H9 (cell line): ENCODE data around the gene INTS3. TPM values are rescaled to one million over a fixed set of nuclear protein-coding genes. Genes with fewer than 3 reads are reported as not detected.
A peak's percentile ranks its signal among the peaks of the same experiment; 100 is the strongest.

Source experiments
- DNase-seq: peaks from one replicate; pipeline ENCODE4 v3.0.0-alpha.2; 2017
- H2AFZ ChIP-seq: one replicate; pipeline ENCODE4 v1.6.1; 2013; ENCODE audit warnings: mild to moderate bottlenecking, low read length, control low read depth, moderate library complexity
- H2AK5ac ChIP-seq: 2 replicates; pipeline ENCODE4 v1.6.1; 2013; ENCODE audit warnings: low read length, control low read depth, mixed read lengths; ENCODE audit not compliant: insufficient read length
- H2BK120ac ChIP-seq: one replicate; pipeline ENCODE4 v1.6.1; 2013; ENCODE audit warnings: low read depth, mild to moderate bottlenecking, low read length, control low read depth, inconsistent platforms; ENCODE audit not compliant: poor library complexity, severe bottlenecking
- H2BK12ac ChIP-seq: 2 replicates; pipeline ENCODE4 v1.6.1; 2013; ENCODE audit warnings: low read length, control low read depth, mixed read lengths, low read depth; ENCODE audit not compliant: insufficient read length
- H2BK15ac ChIP-seq: 2 replicates; pipeline ENCODE4 v1.6.1; 2013; ENCODE audit warnings: low read depth, low read length, control low read depth
- H2BK20ac ChIP-seq: one replicate; pipeline ENCODE4 v1.6.1; 2013; ENCODE audit warnings: low read depth, mild to moderate bottlenecking, low read length, control low read depth, inconsistent platforms; ENCODE audit not compliant: poor library complexity, severe bottlenecking
- H2BK5ac ChIP-seq: 2 replicates; pipeline ENCODE4 v1.6.1; 2013; ENCODE audit warnings: low read length, control low read depth, mixed read lengths; ENCODE audit not compliant: insufficient read length
- H3K14ac ChIP-seq: 2 replicates; pipeline ENCODE4 v1.6.1; 2013; ENCODE audit warnings: low read length, control low read depth; ENCODE audit not compliant: insufficient read depth
- H3K18ac ChIP-seq: 2 replicates; pipeline ENCODE4 v1.6.1; 2013; ENCODE audit warnings: low read depth, mild to moderate bottlenecking, mixed read lengths, low read length, control low read depth; ENCODE audit not compliant: insufficient read length
- H3K23ac ChIP-seq: 2 replicates; pipeline ENCODE4 v1.6.1; 2013; ENCODE audit warnings: low read length, control low read depth, mixed read lengths, low read depth; ENCODE audit not compliant: insufficient read length
- H3K23me2 ChIP-seq: 2 replicates; pipeline ENCODE4 v1.6.1; 2013; ENCODE audit warnings: low read depth, mild to moderate bottlenecking, mixed read lengths, low read length, control low read depth; ENCODE audit not compliant: insufficient read length, poor library complexity, severe bottlenecking
- H3K27ac ChIP-seq: 2 replicates; pipeline ENCODE4 v1.5.1; 2013; ENCODE audit warnings: low read length, control low read depth, mixed read lengths, low read depth; ENCODE audit not compliant: insufficient read length
- H3K27me3 ChIP-seq: 2 replicates; pipeline ENCODE4 v1.6.1; 2013; ENCODE audit warnings: low read length, control low read depth, inconsistent platforms; ENCODE audit not compliant: insufficient read depth
- H3K4ac ChIP-seq: 2 replicates; pipeline ENCODE4 v1.6.1; 2013; ENCODE audit warnings: low read depth, mild to moderate bottlenecking, control low read depth, inconsistent platforms, low read length, moderate library complexity
- H3K4me1 ChIP-seq: 2 replicates; pipeline ENCODE4 v1.6.1; 2013; ENCODE audit warnings: low read length, control low read depth, inconsistent platforms; ENCODE audit not compliant: insufficient read depth
- H3K4me2 ChIP-seq: 2 replicates; pipeline ENCODE4 v1.6.1; 2013; ENCODE audit warnings: low read length, control low read depth, mixed read lengths; ENCODE audit not compliant: insufficient read length, insufficient read depth
- H3K56ac ChIP-seq: 2 replicates; pipeline ENCODE4 v1.6.1; 2013; ENCODE audit warnings: low read depth, mild to moderate bottlenecking, mixed read lengths, low read length, control low read depth; ENCODE audit not compliant: insufficient read length
- H3K79me1 ChIP-seq: 2 replicates; pipeline ENCODE4 v1.6.1; 2013; ENCODE audit warnings: low read depth, mild to moderate bottlenecking, moderate library complexity, low read length, control low read depth, inconsistent platforms; ENCODE audit not compliant: insufficient read depth, poor library complexity, severe bottlenecking
- H3K79me2 ChIP-seq: 2 replicates; pipeline ENCODE4 v1.6.1; 2013; ENCODE audit warnings: low read length, control low read depth, inconsistent platforms; ENCODE audit not compliant: insufficient read depth
- H3K9ac ChIP-seq: 2 replicates; pipeline ENCODE4 v1.6.1; 2013; ENCODE audit warnings: low read length, control low read depth, mixed read lengths; ENCODE audit not compliant: insufficient read length; ENCODE audit errors: extremely low read depth
- H3K9me3 ChIP-seq: one replicate; pipeline ENCODE4 v1.6.1; 2013; ENCODE audit warnings: low read depth, low read length, inconsistent platforms; ENCODE audit not compliant: control insufficient read depth
- H3T11ph ChIP-seq: one replicate; pipeline ENCODE4 v1.6.1; 2013; ENCODE audit warnings: mild to moderate bottlenecking, low read length, control low read depth, inconsistent platforms
- H4K20me1 ChIP-seq: one replicate; pipeline ENCODE4 v1.6.1; 2013; ENCODE audit not compliant: control insufficient read depth, insufficient read length, insufficient read depth
- H4K5ac ChIP-seq: 2 replicates; pipeline ENCODE4 v1.6.1; 2013; ENCODE audit warnings: low read depth, mild to moderate bottlenecking, mixed read lengths, low read length, control low read depth; ENCODE audit not compliant: insufficient read length
- H4K8ac ChIP-seq: replicated peaks from 2 replicates; pipeline ENCODE4 v1.6.1; 2013; ENCODE audit warnings: low read length, control low read depth, mixed read lengths, low read depth; ENCODE audit not compliant: insufficient read length
- H4K91ac ChIP-seq: 2 replicates; pipeline ENCODE4 v1.6.1; 2013; ENCODE audit warnings: low read depth, mild to moderate bottlenecking, moderate library complexity, mixed read lengths, low read length, control low read depth; ENCODE audit not compliant: insufficient read length
- H3K27ac Mint-ChIP-seq, 3 experiments: 2 replicates in 2 of 3; 3 replicates in 1 of 3; pipeline ENCODE4 v1.8.0; 2020 to 2021; ENCODE audit warnings: mixed read lengths in 3 of 3, mild to moderate bottlenecking in 1 of 3, moderate library complexity in 1 of 3
- H3K27me3 Mint-ChIP-seq: 2 replicates; pipeline ENCODE4 v1.8.0; 2021; ENCODE audit warnings: low read depth, mild to moderate bottlenecking, moderate library complexity, mixed read lengths
- H3K36me3 Mint-ChIP-seq, 3 experiments: 2 replicates in 2 of 3; 3 replicates in 1 of 3; pipeline ENCODE4 v1.8.0; 2020 to 2021; ENCODE audit warnings: low read depth in 3 of 3, mixed read lengths in 3 of 3; ENCODE audit not compliant: insufficient read depth in 1 of 3
- H3K4me1 Mint-ChIP-seq, 2 experiments: 2 replicates each; pipeline ENCODE4 v1.8.0; 2020; ENCODE audit warnings: mixed read lengths in 2 of 2
- H3K4me3 Mint-ChIP-seq, 2 experiments: 2 replicates in 1 of 2; 3 replicates in 1 of 2; pipeline ENCODE4 v1.8.0; 2020 to 2021; ENCODE audit warnings: mild to moderate bottlenecking in 2 of 2, mixed read lengths in 2 of 2, moderate library complexity in 1 of 2
- H3K9me3 Mint-ChIP-seq, 2 experiments: 2 replicates in 1 of 2; 3 replicates in 1 of 2; pipeline ENCODE4 v1.8.0; 2020; ENCODE audit warnings: mild to moderate bottlenecking in 2 of 2, mixed read lengths in 2 of 2, moderate library complexity in 1 of 2
- WGBS: extraction: QIAGEN DNeasy Blood & Tissue Kit; methylation state at CpG from one replicate; pipeline ENCODE4 v1.1.7; 2013; ENCODE audit warnings: missing lambda C conversion rate, low lambda C conversion rate, mixed read lengths; ENCODE audit not compliant: insufficient read length; ENCODE audit errors: extremely low coverage; 5-methylcytosine and 5-hydroxymethylcytosine counted together
- total RNA-seq: library from RNA; stranded (reverse); gene quantifications from 2 replicates; pipeline ENCODE4 v1.2.1, GENCODE V29; 2021
- TF ChIP-seq, protein P1 (sequence below): fragments of 200-600 bp; sonication (generic); conservative IDR thresholded peaks from 3 replicates; pipeline ENCODE4 v1.8.0; 2021; ENCODE audit warnings: antibody characterized with exemption, mild to moderate bottlenecking

INTS3 gene
- total RNA-seq, 1 experiment from 2014 or later = 67.1 TPM

DNA sequence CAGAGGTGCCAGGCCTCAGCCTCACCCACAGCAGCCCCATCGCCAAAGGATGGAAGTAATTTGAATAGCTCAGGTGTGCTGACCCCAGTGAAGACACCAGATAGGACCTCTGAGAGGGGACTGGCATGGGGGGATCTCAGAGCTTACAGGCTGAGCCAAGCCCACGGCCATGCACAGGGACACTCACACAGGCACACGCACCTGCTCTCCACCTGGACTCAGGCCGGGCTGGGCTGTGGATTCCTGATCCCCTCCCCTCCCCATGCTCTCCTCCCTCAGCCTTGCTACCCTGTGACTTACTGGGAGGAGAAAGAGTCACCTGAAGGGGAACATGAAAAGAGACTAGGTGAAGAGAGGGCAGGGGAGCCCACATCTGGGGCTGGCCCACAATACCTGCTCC, 34.4 kb upstream of the INTS3 start:
- DNase-seq = no peak
- H2AFZ ChIP-seq = no peak overlapping the region
- H3T11ph ChIP-seq = no peak overlapping the region
- H2BK5ac ChIP-seq = no peak overlapping the region
- H3K14ac ChIP-seq = no peak overlapping the region; the same call in 1 of the 2 replicates
- peak overlapping the region in 1 of 3 experiments; percentile 79; a peak in 2 of 7 replicates for H3K27ac Mint-ChIP-seq
- H4K5ac ChIP-seq = no peak overlapping the region
- no peak overlapping the region for H2BK12ac ChIP-seq
- no CpG with 5 or more reads among the region's 4 CpGs for WGBS
- no peak overlapping the region for H2BK15ac ChIP-seq
- H2BK120ac ChIP-seq = no peak overlapping the region
- TF ChIP-seq, protein P1, sequence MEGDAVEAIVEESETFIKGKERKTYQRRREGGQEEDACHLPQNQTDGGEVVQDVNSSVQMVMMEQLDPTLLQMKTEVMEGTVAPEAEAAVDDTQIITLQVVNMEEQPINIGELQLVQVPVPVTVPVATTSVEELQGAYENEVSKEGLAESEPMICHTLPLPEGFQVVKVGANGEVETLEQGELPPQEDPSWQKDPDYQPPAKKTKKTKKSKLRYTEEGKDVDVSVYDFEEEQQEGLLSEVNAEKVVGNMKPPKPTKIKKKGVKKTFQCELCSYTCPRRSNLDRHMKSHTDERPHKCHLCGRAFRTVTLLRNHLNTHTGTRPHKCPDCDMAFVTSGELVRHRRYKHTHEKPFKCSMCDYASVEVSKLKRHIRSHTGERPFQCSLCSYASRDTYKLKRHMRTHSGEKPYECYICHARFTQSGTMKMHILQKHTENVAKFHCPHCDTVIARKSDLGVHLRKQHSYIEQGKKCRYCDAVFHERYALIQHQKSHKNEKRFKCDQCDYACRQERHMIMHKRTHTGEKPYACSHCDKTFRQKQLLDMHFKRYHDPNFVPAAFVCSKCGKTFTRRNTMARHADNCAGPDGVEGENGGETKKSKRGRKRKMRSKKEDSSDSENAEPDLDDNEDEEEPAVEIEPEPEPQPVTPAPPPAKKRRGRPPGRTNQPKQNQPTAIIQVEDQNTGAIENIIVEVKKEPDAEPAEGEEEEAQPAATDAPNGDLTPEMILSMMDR = no peak
- peaks cover 4 to 12% (median 7%) of the 10 kb centered on the region in 3 experiments; a peak in 5 of 7 replicates for H3K36me3 Mint-ChIP-seq
- peak overlapping the region in 1 of 2 experiments; percentile 44; a peak in 1 of 5 replicates for H3K4me3 Mint-ChIP-seq
- H4K91ac ChIP-seq = no peak overlapping the region
- no peak overlapping the region for H3K27ac ChIP-seq
- H3K23ac ChIP-seq = no peak overlapping the region
- H3K27me3 Mint-ChIP-seq = no peaks in the 10 kb centered on the region
- no peak overlapping the region for H3K56ac ChIP-seq
- H3K4ac ChIP-seq = no peak overlapping the region
- no peak overlapping the region for H3K9ac ChIP-seq
- H3K4me1 ChIP-seq = peaks cover 8% of the 10 kb centered on the region; the same call in 1 of the 2 replicates
- no peak overlapping the region for H4K8ac ChIP-seq
- H2AK5ac ChIP-seq = no peak overlapping the region
- no peaks in the 10 kb centered on the region for H3K79me2 ChIP-seq
- H3K9me3 ChIP-seq = no peaks in the 10 kb centered on the region
- no peaks in the 10 kb centered on the region for H3K9me3 Mint-ChIP-seq
- no peak overlapping the region for H3K18ac ChIP-seq
- H3K27me3 ChIP-seq = no peaks in the 10 kb centered on the region
- no peak overlapping the region for H2BK20ac ChIP-seq
- no peaks in the 10 kb centered on the region for H3K23me2 ChIP-seq
- peaks cover 17 to 18% of the 10 kb centered on the region in 2 experiments for H3K4me1 Mint-ChIP-seq
- H3K4me2 ChIP-seq = no peak overlapping the region
- H3K79me1 ChIP-seq = no peaks in the 10 kb centered on the region
- H4K20me1 ChIP-seq = no peaks in the 10 kb centered on the region
